IPS-18c (cell line): Measurements from ENCODE around the gene BFAR.
"Not testable (repeated sequence)": the region's sequence is repeated elsewhere in the genome, so short reads cannot be mapped to it uniquely, and the experiment has no call there.

Experiments used
- H3K4me3 ChIP-seq: 2 replicates; pipeline ENCODE4 v1.7.0; 2013; ENCODE audit warnings: low read depth, mild to moderate bottlenecking, low read length, moderate library complexity; ENCODE audit not compliant: insufficient read depth
- H3K9me3 ChIP-seq: one replicate; pipeline ENCODE4 v1.6.1; 2013; ENCODE audit warnings: mild to moderate bottlenecking, low read length, moderate library complexity; ENCODE audit not compliant: control insufficient read depth, insufficient read depth

BFAR gene

DNA sequence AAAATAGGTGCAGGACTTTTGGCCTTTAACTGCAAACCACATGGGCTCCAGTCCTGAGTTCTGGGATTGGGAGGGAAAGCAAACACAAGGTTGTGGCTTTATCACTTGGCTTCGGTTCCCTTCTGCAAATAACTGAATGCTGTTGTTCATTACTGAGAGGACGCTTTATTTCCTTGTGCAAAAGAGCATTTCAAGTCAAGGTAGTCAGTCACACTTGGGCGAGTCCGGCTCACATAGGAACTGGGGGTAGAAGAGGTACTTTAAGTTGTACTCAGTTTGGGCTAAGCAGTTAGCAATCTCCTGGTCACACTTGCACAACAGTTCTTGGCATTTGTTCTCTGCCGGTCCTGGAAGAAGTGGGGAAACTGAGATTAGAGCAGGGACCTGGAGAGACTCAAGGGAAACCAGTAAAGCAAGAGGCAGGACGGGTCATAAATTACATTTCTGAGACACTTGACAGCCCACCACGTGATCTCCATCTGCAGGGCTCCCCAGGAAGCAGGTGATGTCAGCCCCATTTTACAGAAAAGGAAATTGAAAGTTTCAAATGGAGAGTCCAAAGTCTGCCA lies 39.7 kb downstream of the BFAR start:
- no peaks in the 10 kb centered on the region for H3K9me3 ChIP-seq
- no peak overlapping the region for H3K4me3 ChIP-seq

DNA sequence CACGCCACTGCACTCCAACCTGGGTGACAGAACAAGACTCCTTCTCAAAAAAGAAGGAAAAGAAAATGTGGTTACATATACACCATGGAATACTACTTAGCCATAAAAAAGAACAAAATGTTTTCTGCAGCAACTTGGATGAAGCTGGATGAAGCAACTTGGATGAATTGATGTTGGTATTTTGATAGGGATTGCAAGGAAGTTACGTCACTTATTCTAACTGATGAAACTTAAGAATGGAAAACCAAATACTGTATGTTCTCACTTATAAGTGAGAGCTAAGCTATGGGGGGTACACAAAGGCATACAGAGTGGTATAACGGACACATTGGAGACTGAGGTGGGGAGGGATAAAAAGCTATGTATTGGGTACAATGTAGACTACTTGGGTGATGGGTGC lies 43.9 kb downstream of the BFAR start:
- H3K4me3 ChIP-seq: no peak overlapping the region

DNA sequence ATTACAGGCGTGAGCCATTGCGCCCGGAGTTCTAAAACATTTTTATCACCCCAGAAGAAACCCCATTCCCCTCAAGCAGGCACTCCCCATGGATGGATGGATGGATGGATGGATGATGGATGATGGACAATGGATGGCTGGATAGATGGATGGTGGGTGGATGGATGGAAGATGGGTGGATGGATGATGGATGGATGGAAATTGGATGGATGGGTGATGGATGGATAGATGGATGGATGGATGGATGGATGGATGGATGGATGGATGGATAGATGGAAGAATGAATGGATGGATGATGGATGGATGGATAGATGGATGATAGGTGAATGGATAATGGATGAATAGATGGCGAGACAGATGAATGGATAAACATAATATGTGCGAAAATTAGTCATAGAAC lies 44.9 kb downstream of the BFAR start:
- Histone ChIP-seq H3K4me3 (no peak overlapping the region), H3K9me3 (no peaks in the 10 kb centered on the region)

More for the DNA sequence above, 43.9 kb downstream of the BFAR start:
- H3K9me3 ChIP-seq: no peaks in the 10 kb centered on the region

DNA sequence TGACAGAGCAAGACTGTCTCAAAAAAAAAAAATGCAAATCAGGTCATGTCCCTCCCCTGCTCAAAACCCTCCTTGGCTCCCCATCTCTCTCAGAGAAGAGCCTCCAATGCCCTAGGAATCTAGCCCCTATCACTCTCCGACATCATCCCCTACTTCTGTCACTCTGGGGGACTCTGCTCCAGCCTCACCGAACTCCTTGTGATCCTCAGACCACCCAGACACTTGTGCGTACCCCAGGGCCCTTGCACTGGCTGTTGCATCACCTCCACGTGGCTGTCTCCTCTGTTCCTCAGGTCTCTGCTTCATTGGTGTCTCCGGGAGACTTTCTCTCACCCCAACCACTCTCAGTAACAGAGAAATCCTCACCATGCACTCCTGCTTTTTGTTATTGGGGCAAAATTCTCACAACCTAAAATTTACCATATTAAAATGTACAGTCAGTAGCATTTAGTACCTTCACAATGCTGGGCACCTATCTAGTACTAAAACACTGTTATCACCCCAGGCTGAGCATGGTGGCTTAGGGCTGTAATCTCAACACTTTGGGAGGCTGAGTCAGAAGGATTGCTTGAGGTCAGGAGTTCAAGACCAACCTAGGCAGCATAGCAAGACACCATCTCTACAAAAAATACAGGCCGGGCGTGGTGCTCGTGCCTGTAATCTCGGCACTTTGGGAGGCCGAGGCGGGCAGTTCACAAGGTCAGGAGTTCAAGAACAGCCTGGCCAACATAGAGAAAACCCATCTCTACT lies 46.2 kb downstream of the BFAR start:
- no peaks in the 10 kb centered on the region for H3K9me3 ChIP-seq

DNA sequence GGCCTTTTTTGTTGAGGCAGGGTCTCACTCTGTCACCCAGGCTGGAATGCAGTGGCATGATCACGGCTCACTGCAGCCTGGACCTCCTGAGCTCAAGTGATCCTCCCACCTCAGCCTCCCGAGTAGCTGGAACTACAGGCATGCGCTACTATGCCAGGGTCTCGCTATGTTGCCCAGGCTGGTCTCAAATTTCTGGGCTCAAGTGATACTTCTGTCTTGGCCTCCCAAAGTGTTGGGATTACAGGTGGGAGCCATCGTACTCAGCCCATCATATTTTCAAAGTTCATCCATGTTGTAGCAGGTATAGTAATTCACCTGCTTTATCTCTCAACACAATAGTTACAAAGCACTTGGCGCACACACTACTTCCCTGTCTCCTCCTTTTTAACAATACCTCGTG lies 47.6 kb downstream of the BFAR start:
- H3K4me3 ChIP-seq, H3K9me3 ChIP-seq: not testable (repeated sequence)

More for the DNA sequence above, 46.2 kb downstream of the BFAR start:
- no peak overlapping the region for H3K4me3 ChIP-seq

DNA sequence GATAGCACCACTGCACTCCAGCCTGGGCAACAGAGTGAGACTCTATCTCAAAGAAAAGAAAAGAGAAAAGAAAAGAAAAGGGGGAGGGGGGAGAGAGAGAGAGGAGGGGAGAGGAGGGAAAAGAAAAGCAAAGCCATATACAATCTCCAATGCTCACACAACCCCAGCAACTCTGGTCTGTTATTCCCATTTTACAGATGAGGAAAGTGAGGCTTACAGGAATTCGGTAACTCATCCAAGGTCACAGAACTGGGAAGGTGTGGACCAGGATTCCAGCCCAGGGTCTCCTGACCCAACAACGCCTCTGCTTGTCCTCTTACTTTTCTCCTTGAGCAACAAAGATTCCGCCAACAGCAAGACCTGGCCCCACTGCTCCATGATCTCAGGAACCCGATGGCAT lies 48.4 kb downstream of the BFAR start:
- Histone ChIP-seq H3K4me3 (no peak overlapping the region), H3K9me3 (no peaks in the 10 kb centered on the region)

DNA sequence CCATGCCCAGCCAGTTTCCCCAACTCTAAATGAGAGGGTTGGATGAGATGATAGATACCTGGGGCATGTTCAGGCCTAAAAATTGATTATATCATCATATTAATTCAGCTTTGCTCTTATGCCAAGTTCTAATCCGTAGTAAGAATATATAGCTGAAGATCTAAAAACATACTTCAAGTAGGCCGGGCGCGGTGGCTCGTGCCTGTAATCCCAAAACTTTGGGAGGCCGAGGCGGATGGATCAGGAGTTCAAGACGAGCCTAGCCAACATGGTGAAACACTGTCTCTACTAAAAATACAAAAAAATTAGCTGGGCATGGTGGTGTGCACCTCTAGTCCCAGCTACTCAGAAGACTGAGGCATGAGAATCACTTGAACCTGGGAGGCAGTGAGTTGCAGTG lies 49.4 kb downstream of the BFAR start:
- H3K4me3 ChIP-seq: no peak overlapping the region
- H3K9me3 ChIP-seq: no peaks in the 10 kb centered on the region

DNA sequence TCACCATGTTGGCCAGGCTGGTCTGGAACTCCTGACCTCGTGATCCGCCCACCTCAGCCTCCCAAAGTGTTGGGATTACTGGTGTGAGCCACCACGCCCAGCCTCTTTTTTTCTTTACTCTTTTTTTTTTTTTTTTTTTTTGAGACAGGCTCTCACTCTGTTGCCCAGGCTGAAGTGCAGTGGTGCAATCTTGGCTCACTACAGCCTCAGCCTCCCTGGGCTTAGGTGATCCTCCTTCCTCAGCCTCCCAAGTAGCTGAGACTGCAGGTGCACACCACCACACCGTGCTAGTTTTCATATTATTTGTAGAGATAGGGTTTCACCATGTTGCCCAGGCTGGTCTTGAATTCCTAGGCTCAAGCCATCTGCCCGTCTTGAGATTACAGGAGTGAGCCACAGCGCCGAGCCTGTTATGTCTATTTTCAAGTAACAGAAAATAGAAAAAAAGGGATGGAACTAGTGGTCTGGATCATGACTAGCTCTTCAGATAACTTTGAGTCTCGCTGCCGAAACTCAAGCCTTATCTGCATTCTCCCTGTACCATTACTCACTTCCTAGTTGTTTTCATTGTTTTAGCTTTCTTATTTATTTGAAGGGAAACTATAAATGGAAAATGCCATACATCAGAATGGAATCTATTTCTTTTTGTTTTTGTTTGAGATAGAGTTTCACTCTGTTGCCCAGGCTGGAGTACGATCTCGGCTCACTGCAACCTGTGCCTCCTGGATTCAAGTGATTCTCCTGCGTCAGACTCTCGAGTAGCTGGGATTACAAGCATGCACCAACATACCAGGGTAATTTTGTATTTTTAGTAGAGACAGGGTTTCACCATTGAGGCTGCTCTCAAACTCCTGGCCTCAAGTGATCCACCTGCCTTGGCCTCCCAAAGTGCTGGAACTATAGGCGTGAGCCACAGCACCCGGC lies 53.4 kb downstream of the BFAR start:
- not testable (repeated sequence) for H3K9me3 ChIP-seq, H3K4me3 ChIP-seq

DNA sequence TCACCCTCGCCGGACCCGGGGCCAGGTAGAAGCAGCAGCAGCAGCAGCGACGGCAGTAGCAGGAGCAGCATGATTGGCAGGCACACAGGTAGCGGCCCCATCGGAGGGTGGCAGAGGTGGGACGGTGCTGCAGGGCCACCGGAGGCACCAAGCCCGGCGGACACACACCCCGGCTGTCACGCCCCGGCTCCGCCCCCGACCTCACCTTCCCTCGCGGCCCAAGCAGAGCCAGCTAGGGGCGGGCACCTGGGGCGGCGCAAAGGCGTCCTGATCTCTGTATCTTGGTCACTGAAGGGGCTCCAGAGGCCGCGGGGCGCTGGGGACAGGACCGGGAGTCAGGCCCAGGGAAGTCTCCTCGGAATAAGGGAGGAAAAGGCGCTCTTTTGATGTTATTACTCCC lies 61.4 kb downstream of the BFAR start, which contains the start of gene PLA2G10:
TSS of gene PLA2G10 (minus strand) at position 180 of the 400 bp plus-strand sequence. CDS start at position 101, 79 bp downstream.
- H3K4me3 ChIP-seq, H3K9me3 ChIP-seq: not testable (repeated sequence)

DNA sequence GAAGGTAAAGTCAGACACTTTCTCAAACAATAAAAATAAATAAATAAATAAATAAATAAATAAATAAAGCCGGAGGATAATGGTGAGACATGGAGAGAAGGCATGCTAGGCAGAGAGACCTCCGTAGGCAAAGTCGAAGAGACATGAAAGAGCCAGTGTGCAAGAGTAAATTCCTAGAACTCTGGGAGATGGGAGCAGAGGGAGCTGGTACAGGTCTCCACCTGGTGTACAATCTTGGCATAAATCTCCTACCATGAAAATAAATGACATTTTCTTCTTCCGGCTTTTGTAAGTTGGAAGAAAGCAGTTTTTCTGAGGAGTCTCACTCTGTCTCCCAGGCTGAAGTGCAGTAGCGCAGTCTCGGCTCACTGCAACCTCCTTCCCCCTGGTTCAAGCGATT lies 69.1 kb downstream of the BFAR start:
- H3K9me3 ChIP-seq, H3K4me3 ChIP-seq: not testable (repeated sequence)

DNA sequence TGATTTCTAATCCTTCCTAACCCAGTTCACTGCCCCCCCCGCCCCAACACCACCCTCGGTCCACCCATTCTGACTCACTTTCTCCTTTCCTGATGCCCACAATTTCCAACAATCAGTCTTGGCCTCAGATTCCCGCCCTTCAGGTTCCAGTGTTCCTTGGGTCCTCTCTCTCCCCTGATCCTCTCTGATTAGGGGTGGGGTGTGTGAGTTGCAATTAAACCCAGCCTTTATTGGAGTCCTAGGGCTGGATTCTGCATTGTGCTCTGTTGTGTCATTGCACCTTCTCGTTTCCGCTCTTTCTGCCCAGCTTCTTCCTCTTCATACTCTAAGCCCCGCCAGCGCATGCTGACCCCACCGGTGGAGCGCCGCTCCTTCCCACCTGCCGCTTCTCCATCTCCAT lies 69.9 kb downstream of the BFAR start:
- H3K4me3 ChIP-seq, H3K9me3 ChIP-seq: not testable (repeated sequence)

DNA sequence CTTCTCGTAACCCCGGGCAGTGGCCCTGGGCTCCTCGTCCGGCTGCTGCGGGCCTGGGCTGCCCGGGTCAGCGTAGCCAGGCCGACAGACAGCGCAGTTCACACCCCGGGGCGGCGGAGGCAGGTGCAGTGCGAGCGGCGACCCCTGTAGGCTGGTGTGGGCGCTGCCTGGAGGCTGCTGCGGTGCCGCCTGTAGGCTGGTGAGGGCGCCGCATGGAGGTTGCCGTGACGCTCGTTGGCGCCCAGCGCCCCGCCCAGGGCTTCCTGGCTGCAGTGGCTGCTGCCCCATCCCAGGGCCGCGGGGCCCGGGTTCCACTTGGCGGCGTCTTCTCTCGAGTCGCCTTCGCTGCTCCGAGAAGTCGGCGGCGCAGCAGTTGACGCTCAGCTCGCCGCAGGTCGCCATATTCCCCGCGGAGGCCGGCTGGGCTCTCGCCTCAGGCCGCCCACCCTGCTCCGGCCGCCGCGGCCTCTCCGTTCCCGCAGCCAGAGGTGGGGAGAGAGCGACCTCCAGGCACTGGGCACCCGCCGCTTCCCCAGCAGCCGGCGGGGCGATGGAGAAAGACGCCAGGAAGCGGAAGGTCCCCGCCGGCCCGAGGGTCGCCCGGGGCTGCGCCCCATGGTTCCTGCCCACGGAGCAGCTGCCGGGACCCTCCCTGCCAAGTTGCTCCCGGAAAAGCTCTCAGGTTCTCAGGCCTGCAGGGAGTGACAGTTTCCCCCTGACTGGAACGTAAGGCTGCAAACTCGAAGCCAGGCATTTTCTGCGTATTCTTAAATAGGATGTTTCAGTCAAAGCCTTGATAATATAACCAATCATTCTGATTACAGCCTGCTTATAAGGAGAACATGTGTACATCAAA lies 70.6 kb downstream of the BFAR start, which contains the start of gene NPIPA3:
TSS of gene NPIPA3 (plus strand) at position 256 of the 856 bp plus-strand sequence. CDS start 5,533 bp downstream, outside the sequence.
- not testable (repeated sequence) for H3K4me3 ChIP-seq, H3K9me3 ChIP-seq
